Keratinocyte (primary cell): Measurements from ENCODE around the gene ATF3.

ENCODE experiments used
- EZH2 ChIP-seq: IDR thresholded peaks from one replicate; pipeline ENCODE4 v1.6.1; 2012; ENCODE audit warnings: inconsistent platforms, mild to moderate bottlenecking, low read length, moderate library complexity
- TF ChIP-seq, protein P1 (sequence below), 3 experiments: IDR thresholded peaks in 1 of 3; conservative IDR thresholded peaks in 1 of 3; optimal IDR thresholded peaks in 1 of 3; 2 replicates in 2 of 3; 3 replicates in 1 of 3; pipeline versions ENCODE3 to v1.5.1; 2011; ENCODE audit warnings: low read length in 3 of 3, mild to moderate bottlenecking in 3 of 3, moderate library complexity in 2 of 3, control low read depth in 1 of 3, inconsistent platforms in 1 of 3; ENCODE audit not compliant: insufficient read depth in 2 of 3; ENCODE audit errors: extremely low read depth in 1 of 3

DNA sequence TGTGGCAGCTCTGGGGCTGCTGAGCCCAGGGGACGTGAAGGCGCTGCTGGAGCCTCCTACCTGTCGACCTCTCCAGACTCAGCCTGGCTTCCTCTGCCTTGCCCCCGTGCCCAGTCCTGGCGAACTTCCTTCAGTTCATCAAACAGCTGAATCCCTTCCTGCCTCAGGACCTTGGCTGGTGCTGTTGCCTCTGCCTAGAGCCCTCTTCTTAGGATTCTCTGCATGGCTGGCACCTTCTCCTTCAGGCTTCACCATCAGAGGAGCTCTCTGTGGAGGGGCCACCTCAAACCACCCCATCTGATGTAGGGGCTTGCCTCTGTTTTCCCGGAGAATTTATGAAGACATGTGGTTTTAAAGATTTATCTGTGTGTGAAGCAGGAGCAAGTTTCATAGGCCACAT, 23.4 kb upstream of the ATF3 start:
- TF ChIP-seq EZH2, result no peak
- TF ChIP-seq, protein P1, sequence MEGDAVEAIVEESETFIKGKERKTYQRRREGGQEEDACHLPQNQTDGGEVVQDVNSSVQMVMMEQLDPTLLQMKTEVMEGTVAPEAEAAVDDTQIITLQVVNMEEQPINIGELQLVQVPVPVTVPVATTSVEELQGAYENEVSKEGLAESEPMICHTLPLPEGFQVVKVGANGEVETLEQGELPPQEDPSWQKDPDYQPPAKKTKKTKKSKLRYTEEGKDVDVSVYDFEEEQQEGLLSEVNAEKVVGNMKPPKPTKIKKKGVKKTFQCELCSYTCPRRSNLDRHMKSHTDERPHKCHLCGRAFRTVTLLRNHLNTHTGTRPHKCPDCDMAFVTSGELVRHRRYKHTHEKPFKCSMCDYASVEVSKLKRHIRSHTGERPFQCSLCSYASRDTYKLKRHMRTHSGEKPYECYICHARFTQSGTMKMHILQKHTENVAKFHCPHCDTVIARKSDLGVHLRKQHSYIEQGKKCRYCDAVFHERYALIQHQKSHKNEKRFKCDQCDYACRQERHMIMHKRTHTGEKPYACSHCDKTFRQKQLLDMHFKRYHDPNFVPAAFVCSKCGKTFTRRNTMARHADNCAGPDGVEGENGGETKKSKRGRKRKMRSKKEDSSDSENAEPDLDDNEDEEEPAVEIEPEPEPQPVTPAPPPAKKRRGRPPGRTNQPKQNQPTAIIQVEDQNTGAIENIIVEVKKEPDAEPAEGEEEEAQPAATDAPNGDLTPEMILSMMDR (optimal IDR thresholded peaks at IDR 0.05 in 1 of 3, IDR thresholded peaks at IDR 0.05 in 1 of 3, conservative IDR thresholded peaks at IDR 0.05 in 1 of 3; ENCODE audit: extremely low read depth in 1 of 3, insufficient read depth in 2 of 3, low read length in 3 of 3), result no peak
